HG02759 (cell line): ENCODE measurements around the gene ACTR3C.
"Not testable (repeated sequence)": the region's sequence is repeated elsewhere in the genome, so short reads cannot be mapped to it uniquely, and the experiment has no call there.

ENCODE experiments used
- ATAC-seq: cut with Tn5 transposase; IDR thresholded peaks from one replicate; pipeline ENCODE4 v1.9.1; 2021; ENCODE audit warnings: mild to moderate bottlenecking, moderate library complexity; ENCODE audit not compliant: unreplicated experiment

The ACTR3C gene

DNA sequence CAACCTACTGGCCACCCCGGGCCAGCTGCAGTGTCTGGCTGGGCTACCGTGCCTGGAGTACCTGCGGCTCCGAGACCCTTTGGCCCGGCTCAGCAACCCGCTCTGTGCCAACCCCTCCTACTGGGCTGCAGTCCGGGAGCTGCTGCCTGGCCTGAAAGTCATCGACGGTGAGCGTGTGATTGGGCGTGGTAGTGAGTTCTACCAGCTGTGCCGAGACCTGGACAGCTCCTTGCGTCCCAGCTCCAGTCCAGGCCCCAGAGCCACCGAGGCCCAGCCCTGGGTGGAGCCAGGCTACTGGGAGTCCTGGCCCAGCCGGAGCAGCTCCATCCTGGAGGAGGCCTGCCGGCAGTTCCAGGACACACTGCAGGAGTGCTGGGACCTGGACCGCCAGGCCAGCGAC lies 13.8 kb upstream of the ACTR3C start:
- no peak for ATAC-seq

DNA sequence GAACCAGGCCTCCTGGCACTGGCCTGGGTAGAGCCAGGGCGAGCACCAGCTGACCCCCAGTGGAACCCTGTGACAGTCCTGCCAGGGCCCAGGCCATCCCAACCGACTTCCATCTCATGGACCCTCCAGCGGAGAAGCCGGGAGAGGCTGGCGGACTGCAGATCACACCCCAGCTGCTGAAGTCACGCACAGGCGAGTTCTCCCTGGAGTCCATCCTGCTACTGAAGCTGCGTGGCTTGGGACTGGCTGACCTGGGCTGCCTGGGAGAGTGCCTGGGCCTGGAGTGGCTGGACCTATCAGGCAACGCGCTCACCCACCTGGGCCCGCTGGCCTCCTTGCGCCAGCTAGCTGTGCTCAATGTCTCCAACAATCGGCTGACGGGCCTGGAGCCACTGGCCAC lies 13.4 kb upstream of the ACTR3C start:
- ATAC-seq: no peak

DNA sequence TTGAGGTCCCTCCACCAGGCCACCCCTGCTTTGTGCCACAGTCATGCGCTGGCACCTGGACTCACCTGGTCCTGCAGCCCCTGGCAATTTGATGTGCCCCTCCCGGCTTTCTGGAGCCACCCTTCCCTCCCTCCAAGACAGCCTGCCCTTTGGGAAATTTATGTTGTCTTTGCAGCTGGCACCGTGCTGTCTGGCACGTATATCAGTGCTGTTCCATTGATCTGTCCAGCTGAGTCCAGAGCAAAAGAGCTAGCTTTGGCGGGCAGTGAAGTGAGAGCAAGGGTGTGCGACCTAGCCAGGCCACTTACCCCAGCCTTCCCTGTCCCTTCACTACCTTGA lies 12.4 kb upstream of the ACTR3C start:
- no peak for ATAC-seq

DNA sequence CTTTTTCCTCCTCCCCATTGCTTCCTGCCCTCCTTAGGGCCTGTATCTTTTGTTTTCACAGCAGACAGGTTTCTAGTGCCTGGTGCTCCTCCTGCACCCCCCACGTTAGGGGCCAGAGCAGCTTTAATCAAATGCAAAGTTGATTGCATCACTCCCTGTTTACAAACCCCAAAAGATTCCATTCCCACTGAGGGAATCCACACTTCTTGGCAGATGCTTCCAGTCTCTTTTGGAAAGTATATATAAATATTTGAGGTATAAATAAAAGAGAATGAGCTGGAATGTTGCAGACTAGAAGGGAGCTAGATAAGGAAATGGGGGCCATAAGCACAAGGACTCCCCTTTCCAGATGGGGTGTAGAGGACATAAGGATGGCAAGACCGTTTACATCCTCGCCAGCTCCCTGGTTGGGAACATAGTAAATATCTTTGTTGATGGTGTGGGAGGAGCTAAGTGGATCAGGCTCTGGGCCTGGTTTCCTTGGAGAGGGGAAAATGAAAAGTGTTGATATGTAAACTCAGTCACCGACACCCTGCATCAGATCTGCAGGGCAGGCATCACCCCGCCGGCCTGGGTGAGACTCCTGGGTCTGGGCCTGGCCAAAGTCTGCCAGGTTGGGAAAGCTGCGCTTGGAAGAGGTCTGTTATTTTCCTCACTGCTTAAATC lies 11.9 kb upstream of the ACTR3C start:
- ATAC-seq: no peak

DNA sequence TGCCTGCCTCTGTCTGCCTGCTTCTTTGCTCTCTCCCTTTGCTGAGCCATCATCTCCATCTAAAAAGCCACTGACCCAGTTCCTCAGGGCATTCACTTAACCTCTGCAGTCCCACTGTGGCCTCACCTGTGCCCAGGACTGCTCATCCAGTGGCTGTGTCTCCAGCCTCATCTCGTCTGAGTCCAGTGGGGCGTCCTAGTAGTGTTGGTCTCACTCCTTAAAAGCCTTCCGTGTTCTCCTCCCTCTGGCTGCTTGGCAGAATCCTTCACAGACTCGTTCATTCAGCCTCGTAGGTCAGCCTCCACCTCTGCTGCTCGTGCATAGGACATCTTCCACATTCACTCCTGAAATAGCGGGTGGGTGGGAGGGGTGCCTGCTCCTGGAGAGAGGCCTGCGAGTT lies 10.8 kb upstream of the ACTR3C start:
- no peak for ATAC-seq

DNA sequence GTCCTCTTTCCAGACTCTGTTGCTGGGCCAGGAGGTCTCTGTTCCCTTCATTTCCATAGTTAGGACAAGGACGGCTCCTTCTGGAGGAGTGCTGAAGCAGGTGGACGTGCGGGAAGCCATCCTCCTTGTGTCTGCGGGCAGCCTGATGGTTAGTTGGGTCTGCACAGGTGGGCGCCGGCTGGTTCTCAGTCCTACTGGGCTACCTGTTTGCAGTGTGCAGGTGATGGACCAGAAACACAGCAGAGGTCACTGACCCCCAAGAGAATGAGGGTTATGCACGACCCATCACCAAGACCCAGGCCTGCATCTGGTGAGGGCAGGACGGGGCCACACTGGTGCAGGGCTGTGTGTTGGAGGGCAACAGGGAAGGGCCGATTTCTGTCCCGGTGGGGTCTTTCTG lies 10.3 kb upstream of the ACTR3C start:
- no peak for ATAC-seq

DNA sequence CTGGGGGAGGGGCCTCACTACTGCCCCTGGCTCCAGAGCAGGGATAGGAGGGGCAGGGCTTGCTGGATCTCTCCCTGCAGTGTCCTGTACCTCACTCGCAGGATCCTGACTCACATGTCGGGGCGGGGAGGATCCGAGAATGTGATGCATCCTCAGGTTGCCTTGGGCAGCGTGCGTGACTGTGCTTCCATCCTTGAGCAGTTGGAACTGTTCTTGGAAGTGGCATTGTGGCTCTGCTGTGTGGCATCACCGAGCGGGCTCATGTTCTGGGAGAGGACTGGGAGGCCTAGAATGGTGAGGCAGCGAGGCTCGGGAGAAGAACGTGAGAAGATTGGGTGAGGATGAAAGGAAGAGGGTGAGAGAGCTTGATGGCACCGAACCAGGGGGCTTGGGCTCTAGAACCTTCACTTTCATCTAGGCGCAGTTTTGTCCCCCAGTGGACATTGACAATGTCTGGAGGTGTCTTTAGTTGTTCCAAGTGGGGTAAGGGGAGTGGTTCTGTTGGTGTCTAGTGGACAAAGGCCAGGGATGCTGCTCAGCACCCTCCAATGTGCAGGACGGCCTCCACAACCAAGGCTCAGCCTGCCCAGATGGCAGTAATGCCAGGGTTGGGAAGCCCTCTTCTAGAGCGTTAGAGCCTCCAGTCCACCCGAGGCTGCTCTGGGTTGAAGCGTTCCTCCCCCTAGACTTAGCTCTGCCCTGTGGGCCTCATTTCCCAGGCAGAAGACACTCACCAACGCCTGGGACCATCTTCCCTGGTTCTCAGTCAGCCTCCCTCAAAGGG lies 9.7 kb upstream of the ACTR3C start:
- ATAC-seq: no peak

DNA sequence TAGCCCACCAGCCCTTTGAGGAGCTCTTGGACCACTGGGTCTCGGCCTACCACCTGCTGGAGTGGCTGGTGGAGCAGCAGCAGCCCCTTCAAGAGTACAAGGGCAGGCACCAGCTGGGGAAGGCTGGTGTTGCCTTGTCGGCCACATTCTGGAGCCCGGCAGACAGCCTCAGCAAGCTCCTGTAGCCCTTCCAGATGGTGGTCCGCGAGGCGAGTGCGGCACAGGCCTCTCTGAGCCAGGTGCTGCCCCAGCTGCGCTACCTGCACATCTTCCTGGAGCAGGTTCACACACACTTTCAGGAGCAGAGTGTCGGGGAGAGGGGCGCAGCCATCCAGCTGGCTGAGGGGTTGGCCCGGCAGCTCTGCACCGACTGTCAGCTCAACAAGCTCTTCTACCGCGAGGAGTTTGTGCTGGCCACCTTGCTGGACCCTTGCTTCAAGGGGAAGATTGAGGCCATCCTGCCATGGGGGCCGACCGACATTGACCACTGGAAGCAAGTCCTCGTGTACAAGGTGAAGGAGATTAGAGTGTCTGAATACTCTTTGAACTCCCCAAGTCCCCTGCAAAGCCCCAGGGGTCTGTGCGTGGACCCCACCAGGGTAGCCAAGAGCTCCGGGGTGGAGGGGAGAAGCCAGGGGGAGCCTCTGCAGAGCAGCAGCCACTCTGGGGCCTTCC lies 7.0 kb upstream of the ACTR3C start:
- ATAC-seq: no peak

DNA sequence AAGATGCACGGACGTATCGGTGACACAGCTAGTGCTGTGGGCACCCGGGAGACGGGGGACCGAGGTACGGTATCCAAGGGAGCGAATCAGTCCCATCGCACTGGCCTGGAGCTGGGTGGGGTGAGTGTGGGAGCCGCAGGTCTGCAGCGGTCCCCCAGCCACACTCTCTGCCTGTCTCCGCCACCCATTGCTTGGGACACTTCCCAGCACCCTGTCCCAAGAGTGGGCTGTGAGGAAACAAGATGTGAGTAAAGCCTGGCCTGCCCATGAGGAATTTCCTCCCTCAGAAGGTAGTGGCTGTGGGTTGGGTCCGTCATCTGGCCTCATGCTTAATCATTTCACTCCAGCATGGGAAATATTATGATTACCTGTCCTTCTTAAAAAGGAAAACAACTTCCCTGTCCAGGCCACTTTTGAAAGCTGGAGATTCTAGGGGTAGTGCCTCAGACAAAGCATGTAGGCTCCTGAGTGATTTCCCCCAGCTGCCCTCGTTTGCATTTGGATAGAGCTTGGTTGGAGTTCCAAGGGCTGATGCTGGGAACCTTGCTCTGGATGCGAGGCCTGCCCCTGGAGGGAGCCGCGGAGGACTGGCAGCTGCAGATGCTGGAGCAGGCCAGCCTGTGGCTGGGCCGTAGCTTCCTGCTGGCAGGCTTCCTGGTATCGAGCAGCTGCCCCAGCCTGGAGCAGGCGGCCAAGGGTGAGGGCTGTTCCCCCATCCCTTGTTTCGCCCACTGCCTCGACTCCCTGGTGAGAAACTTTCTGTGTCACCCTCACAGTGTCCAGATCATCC lies 6.2 kb upstream of the ACTR3C start:
- no peak for ATAC-seq

DNA sequence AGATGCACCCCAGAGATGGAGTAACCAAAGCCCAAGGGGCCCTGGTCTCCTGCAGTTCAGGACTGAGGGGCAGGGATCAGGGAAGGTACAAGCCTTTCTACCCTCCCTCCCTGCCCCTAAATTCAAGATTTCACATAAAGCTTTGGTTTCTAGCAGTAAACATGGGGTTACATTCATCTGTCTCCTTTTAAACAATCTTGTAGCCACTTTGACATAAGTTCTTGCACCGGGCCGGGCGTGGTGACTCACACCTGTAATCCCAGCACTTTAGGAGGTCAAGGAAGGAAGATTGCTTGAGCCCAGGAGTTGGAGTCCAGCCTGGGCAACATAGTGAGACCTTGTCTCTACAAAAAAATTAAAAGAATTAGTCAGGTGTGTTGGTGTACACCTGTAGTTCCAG lies 4.0 kb upstream of the ACTR3C start:
- no peak for ATAC-seq

DNA sequence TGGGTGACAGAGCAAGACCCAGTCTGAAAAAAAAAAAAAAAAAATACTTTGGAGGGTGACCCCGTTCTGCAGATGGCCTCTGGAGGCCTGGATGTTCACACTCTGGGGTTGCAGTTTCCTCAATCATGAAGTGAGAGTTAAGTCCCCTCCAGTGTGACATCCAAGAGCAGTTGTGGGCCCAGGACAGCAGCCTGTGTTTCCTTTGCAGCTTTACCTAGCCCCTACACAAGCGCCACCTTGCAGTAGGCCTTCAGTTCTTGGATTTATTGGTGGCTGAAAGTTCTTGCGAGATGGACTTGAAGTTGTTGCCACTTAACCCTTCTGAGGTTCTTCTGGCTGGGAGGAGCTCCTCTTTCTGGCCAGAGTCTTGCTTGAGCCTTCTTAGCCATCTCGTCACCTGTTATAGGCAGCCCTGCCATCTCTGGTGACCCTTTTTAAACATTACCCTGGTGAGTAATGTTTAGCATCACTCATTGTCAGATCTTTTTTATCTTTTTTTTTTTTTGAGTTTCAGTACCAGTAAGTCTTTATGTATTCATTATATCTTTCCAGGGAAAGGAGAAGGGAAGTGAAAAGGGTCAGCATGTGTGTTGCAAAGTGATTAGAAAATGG lies 3.4 kb upstream of the ACTR3C start:
- no peak for ATAC-seq

DNA sequence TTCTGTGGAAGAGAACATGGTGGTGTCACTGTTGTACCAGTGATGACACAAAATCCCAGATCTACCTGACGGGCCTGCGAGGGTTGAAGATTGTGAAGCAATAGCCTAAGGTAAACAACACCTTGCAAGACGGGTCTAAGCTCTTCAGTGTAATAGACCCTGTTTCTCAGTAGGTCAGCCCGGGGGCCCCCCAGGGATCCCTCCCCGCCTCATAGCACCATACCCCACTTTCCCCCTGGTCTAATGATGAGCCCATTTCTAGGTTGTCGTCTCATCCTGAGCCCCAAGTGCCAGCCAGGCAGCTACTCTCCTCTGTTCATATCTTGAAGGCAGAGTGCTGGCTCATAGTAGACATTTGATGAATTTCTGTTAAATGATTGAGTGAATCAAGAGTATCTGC lies 2.6 kb upstream of the ACTR3C start:
- ATAC-seq: no peak

DNA sequence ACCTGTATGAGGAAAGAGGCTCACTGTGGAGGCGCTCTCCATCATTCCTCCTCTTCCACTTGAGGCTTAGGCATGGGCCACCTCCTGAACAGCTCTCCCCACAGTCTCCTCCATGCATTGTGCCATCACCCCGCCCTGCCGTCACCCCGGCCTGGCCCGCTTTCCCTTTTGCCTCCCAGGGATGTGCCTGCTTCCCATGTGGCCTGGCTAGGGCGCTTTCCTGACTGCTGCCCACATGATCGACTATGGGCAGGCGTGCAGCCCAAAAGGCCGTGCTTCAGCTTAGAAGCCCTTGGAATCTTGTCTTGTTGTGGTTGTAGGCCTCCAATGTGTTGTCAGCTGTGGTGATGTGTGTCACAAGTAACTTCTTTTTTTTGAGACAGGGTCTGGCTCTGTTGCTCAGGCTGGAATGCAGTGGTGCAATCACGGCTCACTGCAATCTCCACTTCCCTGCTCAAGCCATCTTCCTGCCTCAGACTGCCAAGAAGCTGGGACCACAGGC lies 1.8 kb upstream of the ACTR3C start:
- ATAC-seq: no peak

DNA sequence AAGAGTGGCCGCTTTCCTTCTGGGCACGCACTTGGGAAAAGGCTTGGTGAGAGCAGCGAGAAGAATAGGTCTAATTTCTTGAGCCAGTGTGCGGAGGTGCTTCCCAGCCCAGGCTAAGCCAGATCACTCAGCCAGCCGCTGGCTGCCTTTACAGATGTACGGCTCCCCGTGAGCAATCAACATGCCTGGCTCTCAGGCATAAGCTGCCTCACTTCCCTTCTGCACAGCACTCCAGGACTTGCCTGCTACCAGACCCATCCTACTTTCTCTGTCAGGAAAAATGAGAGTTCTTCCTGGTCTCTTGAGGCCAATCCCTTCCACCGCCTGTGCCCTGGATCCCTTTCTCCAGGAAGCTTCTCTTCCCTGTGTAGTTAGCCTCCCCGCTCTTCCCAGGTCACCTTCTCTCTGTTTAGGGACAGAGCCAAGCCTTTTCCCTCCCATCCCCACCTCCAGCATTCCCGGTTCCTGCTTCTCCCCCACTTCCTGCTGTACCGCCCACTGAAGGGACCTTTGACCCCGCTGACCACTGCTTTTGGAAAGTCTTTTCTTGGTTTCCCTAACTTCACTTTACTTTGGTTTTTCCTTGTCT lies 1.1 kb upstream of the ACTR3C start:
- no peak for ATAC-seq

DNA sequence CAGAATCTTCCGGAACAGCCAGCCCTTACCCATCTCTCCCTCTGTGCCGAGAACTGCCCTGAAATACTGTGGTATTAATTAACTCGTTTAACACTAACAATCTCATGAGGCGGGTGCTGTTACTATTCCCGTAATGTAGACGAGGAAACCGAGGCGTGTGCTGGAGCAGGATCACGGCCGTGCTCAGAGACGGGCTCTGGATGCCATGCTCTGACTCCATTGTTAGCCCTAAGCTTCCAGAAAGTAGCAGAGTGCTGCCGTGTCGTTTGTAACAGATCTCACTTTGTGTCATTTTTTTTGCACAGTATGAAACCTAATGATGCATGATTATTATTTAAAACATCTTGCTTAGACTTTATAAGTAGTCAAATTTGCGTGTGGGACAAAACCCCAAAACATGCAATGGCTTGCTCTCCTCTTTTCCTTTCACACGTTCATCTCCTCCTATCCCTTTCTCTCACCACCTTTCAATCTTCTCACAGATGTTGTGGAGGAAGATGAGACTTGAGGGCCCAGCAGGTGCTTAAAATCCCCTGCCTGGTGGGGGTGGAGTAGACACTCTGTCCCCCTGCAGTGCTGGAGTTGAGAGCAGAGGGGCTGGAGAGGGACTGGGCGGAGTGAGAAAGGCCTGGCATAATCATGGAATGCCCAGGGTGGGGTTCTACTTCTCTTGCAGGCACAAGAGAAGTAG lies 482 bp upstream of the ACTR3C start:
- ATAC-seq: no peak

DNA sequence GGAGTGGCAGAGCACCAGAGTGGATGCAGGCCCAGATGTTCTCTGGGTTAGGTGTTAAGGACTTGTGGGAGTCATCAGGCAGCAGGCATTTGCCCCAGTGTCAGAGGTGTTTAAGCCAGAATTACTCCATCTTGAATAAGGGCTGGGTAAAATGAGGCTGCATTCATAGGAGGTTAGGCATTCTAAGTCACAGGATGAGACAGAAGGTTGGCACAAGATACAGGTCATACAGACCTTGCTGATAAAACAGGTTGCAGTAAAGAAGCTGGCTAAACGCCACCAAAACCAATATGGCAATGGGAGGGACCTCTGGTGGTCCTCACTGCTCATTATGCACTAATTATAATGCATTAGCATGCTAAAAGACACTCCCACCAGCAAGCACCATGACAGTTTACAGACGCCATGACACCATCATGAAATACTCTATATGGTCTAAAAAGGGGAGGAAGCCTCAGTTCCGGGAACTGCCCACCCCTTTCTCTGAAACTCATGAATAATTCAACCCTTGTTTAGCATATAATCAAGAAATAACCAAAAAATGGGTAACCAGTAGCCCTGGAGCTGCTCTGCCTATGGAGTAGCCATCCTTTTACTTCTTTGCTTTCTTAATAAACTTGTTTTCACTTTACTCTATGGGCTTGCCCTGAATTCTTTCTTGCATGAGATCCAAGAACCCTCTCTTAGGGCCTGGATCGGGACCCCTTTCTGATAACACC lies 1.1 kb downstream of the ACTR3C start:
- no peak for ATAC-seq

DNA sequence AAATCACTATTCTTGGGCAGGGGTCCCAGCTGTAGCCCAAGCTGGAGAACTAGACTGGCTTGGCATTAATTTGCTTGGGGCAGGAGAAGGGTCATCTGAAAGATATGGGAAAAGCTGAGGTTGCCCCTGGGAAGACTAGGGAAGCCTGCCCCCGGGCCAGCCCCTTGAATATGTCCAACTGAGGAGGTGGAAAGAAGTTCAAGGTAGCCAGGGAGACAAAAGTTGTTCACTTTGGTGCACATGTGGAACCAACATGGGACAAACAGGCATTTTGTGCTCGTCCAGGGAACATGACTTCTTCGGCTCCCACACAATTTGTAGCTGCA lies 1.6 kb downstream of the ACTR3C start:
- ATAC-seq: no peak

DNA sequence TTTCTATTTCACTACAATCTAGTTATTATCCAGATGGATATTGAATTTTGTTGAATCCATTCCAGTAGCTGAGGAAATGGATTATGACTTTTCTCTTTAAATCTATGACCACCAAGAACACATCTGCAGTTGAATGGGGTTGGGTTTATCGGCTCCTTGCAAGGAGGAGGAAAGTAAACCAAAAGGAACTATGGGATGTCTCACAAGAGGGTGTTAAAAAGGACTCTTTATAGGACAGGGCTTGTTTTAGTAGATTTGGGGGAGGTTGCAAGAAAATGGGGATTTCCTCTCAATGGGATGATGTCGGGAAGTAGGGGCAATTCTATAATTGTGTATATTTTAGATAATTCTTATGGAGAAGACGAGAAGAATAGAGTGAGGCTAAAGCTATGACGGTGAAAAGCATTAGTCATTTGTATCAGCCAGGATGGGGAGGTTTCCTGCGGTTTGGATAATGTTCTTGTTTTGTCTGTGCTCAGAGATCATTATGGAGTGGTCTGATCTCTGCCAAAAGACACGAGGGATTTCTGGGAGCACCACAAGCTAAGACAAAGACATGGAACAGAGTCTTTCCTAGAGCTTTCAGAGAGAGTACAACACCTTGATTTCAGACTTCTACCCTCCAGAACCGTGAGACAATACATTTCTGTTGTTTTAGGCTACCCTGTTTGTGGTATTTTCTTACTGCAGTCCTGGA lies 5.4 kb downstream of the ACTR3C start:
- ATAC-seq: no peak

DNA sequence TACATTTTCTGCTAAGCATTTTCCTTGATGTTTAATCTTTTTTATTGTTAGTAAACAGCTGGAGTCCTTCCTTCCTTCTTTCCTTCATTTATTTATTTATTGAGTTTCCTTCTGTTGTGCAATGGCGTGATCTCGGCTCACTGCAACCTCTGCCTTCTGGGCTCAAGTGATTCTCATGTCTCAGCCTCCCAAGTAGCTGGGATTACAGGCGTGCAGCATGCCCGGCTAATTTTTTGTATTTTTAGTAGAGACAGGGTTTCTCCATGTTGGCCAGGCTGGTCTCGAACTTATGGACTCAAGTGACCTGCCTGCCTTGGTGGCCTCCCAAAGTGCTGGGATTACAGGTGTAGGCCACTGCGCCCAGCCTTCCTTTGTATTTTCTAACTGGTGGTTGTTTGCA lies 6.4 kb downstream of the ACTR3C start:
- ATAC-seq: not testable (repeated sequence)
